Activated CD8-positive, alpha-beta memory T cell treated with anti-CD3 and anti-CD28 coated beads, Interleukin-2, amount 50 U/mL, for 4 hours (primary cell): ENCODE data around the gene RAMP3.
"Not testable (repeated sequence)": the region's sequence is repeated elsewhere in the genome, so short reads cannot be mapped to it uniquely, and the experiment has no call there.

Source experiments
- DNase-seq: peaks from one replicate; pipeline ENCODE4 v3.0.0-alpha.2; 2020

The RAMP3 gene

GRCh38 chr7:45198986-45199385, 41.4 kb downstream of the RAMP3 start:
- DNase-seq: no peak

- no peak for DNase-seq
These were observed 41.9 kb downstream of the RAMP3 start for GRCh38 chr7:45199506-45199905.

- DNase-seq: no peak
These were observed 45.0 kb downstream of the RAMP3 start for GRCh38 chr7:45202625-45203024.

DNA sequence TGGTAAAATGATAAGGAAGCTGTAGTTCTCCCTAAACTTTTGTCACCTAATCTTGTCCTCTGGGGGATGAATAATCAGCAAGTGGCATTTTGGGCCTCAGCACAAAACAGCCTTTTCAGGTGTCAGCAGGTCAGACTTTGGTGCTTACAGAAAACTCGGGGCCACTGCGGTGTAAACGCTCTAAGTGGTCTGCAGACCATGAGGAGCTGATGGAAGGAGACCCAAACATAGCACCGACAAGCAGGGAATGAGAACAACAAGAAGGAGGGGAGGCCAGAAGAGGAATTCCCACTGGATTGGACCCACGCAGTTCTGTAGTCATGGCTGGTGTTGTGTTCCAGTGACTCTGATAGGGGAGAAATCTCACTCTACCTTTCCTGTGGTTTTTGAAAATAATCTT, 45.4 kb downstream of the RAMP3 start:
- no peak for DNase-seq

- no peak for DNase-seq
These were observed 45.9 kb downstream of the RAMP3 start for GRCh38 chr7:45203459-45203858.

DNA sequence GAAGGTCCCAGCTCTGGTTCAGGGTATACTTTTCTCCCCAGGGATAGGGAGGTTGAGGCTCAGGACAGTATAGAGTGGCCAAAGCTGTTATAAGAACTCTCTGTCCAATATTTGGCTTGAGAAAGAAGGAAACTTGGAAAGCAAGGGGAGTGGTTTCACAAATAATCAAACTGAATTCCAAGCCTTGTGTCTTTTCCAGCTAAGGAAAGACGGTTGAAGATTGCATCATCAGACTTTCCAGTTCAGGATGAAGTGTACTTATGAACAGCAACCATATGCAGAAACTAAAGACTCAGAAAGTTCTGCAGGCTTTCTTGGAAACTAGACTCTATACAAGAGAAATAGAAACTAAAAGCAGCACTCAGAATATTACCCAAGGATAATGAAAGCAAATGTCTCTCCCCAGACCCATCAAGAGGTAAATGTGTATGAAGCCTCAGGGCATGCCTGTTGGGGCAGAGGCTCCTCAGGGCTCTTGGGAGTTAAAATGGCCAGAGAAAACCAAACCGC, 46.4 kb downstream of the RAMP3 start:
- DNase-seq: no peak

GRCh38 chr7:45206266-45206665, 48.7 kb downstream of the RAMP3 start:
- DNase-seq: not testable (repeated sequence)

DNA sequence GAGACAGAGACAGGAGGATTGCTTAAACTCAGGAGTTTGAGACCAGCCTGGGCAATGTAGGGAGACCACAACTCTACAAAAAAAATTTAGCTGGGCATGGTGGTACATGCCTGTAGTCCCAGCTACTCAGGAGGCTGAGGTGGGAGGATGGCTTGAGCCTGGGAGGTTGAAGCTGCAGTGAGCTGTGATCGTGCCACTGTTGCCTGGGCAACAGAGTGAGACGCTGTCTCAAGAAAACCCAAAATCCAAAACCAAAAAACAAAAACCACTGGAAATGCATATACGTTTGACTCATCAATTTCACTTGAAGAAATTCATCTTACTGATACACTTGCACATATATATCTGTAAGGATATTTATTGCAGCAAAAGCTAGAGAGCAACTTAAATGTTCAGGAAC, 52.3 kb downstream of the RAMP3 start:
- not testable (repeated sequence) for DNase-seq

GRCh38 chr7:45211066-45211465, 53.5 kb downstream of the RAMP3 start:
- no peak for DNase-seq

DNA sequence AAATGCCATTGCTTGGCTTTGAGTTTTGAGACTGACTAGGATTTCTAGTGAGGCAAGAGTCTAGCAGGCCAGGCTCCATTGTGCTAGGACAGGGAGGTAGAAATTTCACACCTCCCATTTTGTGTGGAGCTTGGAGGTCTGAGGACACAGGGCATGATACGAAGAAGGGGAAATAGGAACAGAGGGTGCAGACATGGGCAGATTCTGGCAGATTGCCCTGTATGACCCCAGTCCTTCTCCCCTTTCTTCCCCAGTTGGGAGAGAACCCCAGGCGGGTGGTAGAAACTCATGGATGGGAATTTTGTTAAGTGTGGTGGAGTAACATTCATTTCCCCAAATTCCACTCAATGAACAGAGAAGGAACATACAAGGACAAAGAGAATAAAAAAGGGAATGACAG, 54.4 kb downstream of the RAMP3 start:
- DNase-seq: no peak

- no peak for DNase-seq
These were observed 55.0 kb downstream of the RAMP3 start for GRCh38 chr7:45212606-45213005.

DNA sequence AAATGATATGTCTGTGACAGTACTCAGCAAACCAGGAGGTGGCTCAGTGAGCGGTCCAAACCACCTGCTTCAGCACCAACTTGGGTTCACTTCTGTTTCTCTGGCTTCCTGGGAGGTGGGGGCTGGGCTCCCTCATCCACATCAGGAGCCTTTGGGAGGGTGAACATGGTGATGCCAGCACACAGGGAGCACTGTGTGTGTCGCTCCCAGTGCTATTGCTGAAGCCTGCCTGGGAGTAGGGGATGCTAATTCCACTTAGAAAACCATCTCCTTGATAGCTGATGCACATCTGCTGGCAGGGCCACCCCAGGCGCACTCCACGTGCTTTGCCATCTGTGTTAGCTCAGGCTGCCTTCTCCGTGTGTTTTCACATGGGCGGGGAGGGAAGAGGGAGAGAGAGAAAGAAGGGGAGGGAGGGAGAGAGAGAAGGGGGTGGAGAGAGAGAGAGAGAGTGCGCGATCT, 58.0 kb downstream of the RAMP3 start:
- no peak for DNase-seq

- no peak for DNase-seq
These were observed 58.6 kb downstream of the RAMP3 start for GRCh38 chr7:45216181-45216580.

- no peak for DNase-seq
These were observed 59.1 kb downstream of the RAMP3 start for GRCh38 chr7:45216622-45217165.

DNA sequence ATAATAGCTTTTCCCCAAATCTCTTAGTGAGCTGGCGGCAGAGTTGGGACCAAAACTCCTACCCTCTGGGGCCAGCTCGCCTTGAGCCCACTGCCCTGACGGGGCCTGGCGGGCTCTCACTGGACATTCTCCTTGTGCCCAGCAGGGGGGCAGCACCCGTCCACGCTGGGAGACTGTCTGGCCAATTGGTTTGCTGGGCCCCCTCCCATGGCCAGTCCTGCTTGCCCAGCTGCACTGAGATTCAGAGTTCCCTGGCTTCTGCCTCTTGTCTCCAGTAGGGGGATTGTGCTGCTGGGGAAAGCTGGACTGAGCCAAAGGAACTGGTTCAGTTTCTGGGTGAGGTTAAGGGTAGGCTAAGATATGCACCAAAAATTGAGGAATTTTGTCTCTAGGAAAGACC, 59.8 kb downstream of the RAMP3 start:
- no peak for DNase-seq

DNA sequence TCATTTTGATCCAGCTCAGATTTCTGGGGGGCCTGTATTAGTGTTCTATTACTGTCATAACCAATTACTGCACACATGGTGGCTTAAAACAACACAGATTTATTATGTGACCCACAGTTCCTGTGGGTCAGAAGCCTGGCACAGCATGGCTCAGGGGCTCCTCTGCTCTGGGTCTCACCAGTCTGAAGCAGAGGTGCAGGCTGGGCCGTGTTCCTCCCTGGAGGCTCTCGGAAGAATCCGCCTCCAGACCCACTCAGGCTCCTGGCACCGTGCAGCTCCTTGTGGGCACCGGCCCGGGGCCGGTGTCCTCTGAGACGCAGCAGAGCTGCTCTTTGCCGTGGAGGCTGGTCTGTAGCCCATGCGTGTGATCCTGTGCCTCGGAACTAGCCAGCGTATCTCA, 61.5 kb downstream of the RAMP3 start:
- DNase-seq: no peak

DNA sequence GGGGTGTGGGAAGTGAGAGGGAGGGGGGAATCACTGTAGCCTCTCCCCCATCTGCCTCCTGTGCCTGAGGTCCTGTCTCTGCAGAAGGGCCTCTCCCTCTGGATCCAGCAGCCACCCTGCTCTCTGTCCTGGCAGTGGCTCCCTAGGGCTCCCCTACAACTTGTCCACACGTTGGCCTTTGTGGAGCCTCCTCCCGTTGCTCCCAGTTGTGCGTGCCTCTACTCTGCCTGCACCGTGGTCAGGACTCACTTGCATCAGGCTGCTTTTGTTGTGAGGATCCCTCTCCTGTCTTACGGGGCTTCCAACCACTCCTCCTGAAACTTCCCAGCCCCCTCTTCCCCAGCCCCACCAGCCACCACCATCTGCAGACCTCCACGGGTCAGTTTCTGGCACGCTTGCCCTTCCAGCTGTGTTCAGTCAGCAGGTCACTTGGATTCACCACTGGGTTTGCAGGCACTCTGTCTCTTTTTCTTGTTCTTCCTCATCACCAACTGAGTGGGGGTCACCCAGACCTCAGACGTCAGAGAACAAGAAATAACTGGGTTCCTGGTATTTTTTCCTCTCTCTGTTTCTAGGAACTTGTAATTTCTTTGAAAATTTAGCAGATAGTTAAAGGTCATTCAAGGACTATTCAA, 62.3 kb downstream of the RAMP3 start:
- DNase-seq: no peak

DNA sequence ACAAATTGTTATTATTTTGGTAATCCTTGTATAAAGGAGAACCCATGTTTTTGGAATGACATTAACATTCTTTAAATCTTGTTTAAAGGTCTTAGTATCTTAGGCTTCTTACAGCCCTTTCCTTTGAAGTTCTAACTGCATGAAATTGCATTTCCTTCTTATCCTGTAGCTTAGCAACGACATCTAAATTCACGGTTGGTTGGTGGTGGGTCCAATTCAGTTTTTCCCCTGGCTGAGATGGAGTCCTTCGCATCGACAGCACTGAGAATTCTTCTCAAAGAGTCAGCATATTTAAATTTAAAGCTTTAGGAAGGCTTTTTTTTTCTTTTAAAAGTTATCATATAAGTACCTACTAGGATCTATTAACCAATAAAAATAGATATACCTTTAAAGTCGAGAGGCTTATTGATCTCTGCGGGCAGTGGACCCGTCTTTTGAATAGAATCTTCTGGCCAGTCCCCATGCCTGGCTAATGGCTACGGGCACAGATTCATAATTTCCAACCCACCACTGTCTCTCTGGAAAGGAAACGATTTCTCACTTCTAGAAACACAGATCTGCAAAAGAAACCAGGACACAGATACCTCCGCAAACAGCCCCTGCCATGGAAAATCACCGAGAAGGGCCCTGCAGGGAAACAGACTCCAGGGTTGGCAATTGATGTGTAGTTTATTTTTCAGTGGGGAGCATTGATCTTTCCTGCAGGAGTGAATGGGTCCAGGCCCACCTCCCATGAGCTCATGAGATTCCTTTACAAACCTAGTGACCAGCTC, 63.4 kb downstream of the RAMP3 start:
- no peak for DNase-seq

DNA sequence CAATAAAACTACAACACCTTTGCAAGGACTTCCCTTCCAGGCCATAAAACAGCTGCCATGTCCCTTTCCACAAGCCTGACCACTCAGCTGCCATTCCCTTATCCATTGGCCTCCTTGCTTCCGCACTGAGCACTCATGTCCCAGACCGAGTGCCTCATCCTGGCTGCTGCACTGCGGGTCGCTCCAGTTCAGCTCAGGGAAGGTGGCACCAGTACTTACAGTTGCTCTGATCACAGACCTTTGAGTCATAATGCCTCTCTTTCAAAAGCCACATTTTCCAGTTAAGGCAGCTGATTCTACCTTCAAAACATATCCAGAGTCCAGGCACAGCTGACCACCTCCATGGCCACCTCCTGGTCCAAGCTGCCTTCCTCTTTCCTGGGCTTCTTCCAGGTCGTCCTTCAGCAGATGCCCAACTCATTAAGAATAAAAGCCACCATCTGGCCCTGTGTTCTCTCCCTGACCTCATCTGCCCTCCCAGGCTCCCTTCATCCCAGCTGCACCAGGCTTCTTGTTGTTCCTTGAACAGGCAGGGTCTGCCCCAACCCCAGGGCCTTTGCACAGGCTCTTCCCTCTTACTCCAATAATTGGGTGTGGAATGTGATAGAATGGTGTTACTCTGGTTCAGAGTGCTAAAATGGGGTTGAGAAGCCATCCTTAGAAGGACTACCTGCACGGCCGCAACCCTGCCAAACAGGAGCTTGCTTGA, 64.5 kb downstream of the RAMP3 start:
- no peak for DNase-seq

DNA sequence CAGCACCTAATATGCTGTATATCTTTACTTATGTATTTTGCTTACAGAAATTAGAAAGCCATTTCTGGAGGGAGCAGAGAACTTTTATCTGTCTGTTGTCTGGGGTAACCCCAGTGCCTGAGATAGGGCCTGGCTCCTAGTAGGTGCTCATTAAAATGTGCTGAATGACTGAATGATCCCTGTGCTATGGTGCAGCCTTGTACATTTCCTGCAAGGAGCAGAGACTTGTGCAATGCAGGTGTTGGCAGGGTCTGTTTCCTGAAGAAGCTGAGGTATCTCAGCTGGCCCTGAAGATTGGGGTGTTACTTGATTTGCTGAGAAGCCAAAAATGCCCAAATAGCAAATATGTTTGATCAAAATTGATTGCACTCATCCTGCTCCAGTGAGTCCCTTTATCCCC, 65.5 kb downstream of the RAMP3 start:
- DNase-seq: no peak

DNA sequence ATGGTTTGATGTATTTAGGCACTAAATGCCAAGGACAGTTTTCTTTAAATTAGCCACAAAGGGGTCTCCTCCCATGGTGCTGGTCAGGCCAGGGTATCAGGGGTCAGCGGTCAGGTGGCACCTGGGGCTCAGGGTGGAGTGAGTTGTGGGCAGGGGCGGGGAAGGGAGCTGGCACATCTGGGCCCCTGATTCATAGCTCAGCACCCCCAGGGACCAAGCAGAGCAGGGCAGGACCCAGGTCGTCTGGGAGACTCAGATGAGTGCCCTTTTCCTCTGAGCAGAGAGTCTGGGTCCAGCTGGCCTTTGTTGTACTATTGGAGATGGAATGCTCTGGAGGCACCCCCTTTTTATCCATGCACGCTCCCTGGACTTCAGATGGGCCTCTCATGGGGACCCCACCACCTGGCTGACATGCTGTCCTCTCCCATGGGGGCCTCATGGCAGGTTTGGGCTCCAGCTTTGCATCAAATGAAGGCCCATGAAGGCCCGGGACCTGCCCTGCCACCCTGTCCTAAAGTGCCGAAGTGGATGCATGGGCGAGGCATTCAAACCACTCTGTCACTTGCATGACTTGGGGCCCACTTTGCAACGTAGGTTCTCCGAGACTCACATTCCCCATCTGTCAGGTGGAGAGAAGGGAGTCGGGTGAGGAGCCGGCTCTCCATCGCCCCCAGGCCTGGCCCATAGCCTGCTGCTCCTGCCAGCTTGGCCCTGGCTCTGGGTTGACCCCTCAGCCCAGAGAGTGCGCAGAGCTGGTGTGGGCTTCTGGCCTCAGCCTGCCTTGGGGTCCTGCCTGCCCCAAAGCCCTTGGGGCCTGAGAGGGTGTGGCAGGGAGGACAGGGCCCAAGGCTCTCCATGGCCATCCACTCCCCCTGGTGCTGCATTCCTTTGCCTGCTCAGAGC, 66.4 kb downstream of the RAMP3 start:
- no peak for DNase-seq

- no peak for DNase-seq
These were observed 67.2 kb downstream of the RAMP3 start for GRCh38 chr7:45224832-45225231.
